Measurements from ENCODE around the gene SPZ1.

SPZ1 gene

GRCh38 chr5:80302636-80303035 lies 17.2 kb upstream of the SPZ1 start:
- H3K4me3 ChIP-seq (ENCODE audit: low read length): no peak overlapping the region
- no peak for DNase-seq (ENCODE audit: low read depth)
- no peak for TF ChIP-seq CTCF (conservative IDR thresholded peaks at IDR 0.05; ENCODE audit: low read depth, low read length)

GRCh38 chr5:80308526-80308925 lies 11.3 kb upstream of the SPZ1 start:
- no peak overlapping the region for H3K4me3 ChIP-seq (ENCODE audit: low read length)
- no peak for TF ChIP-seq CTCF (conservative IDR thresholded peaks at IDR 0.05; ENCODE audit: low read depth, low read length)
- no peak for DNase-seq (ENCODE audit: low read depth)

DNA sequence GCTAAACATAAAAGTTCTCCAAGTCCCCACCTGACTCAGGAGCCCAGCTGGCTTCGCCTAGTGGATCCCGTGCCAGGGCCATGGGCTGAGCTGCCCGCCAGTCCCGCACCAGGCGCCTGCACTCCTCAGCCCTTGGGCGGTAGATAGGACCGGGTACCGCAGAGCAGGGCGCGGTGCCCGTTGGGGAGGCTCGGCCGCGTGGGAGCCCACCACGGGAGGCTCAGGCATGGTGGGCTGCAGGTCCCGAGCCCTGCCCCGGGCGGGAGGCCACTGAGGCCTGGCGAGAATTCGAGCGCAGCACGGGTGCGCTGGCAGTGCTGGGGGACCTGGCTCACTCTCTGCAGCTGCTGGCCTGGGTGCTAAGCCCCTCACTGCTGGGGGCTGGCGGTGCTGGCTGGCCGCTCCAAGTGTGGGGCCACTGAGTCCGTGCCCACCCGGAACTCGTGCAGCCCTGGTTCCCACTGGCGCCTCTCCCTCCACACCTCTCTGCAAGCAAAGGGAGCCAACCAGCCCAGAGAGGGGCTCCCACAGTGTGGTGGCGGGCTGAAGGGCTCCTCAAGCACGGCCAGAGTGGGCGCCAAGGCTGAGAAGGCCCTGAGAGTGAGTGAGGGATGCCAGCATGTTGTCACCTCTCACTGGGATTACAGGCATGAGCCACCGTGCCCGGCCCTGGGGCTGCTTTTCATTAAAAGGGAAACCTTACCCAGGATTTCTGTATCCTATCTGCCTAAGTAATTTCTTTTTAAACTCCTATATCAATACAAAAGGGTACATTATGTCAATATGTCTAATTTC lies 9.7 kb upstream of the SPZ1 start:
- no peak for DNase-seq (ENCODE audit: low read depth)
- TF ChIP-seq CTCF (conservative IDR thresholded peaks at IDR 0.05; ENCODE audit: low read depth, low read length): no peak
- H3K4me3 ChIP-seq (ENCODE audit: low read length): no peak overlapping the region

GRCh38 chr5:80315244-80315643 lies 4.6 kb upstream of the SPZ1 start:
- no peak for TF ChIP-seq CTCF (conservative IDR thresholded peaks at IDR 0.05; ENCODE audit: low read depth, low read length)
- no peak for DNase-seq (ENCODE audit: low read depth)
- H3K4me3 ChIP-seq (ENCODE audit: low read length): no peak overlapping the region

DNA sequence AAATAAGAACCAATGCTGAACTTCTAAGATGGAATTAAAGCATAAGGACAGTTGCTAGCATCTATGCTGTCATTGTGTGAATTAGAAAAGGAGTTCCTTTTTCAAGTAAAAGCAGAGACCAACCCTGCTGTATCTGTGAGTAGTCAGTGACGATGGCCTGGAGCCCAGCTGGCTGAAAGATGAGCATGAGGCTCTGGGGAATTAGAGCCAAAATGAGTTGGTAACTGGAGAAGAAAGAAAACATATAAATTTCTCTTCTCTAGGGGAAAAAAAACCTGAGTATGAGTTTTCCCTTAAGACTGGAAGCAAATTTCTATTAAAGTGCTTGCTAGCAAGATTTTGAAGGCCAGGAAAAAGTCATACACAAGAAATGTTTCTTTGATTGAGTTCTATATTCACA lies 1.6 kb upstream of the SPZ1 start:
- H3K4me3 ChIP-seq (ENCODE audit: low read length): no peak overlapping the region
- DNase-seq (ENCODE audit: low read depth): no peak
- no peak for TF ChIP-seq CTCF (conservative IDR thresholded peaks at IDR 0.05; ENCODE audit: low read depth, low read length)

GRCh38 chr5:80324912-80325311 lies 5.1 kb downstream of the SPZ1 start:
- no peak for DNase-seq (ENCODE audit: low read depth)
- H3K4me3 ChIP-seq (ENCODE audit: low read length): no peak overlapping the region
- no peak for TF ChIP-seq CTCF (conservative IDR thresholded peaks at IDR 0.05; ENCODE audit: low read depth, low read length)

DNA sequence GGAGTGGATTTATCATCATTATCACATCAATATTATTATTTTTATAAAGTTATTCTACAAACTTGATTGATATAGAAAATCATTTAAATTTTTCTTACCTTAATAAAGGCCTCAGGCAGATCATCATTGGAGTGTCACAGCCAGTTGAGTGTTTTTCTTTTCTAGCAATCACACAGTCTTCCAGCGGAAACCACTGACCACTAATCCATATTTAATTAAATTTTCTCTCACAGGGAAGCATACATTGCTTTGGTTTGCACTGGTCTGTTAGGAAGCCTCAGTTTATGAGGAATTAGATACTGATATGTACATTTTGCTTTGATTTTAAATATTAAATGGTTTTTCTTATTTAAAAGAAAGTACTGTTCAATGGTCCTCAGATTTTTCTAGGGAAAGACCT lies 6.7 kb downstream of the SPZ1 start:
- TF ChIP-seq CTCF (conservative IDR thresholded peaks at IDR 0.05; ENCODE audit: low read depth, low read length): no peak
- no peak for DNase-seq (ENCODE audit: low read depth)
- no peak overlapping the region for H3K4me3 ChIP-seq (ENCODE audit: low read length)

All from retinal pigment epithelial cell (primary cell).